GM23248 (cell line): ENCODE measurements around the gene ARHGAP25.

Source experiments
- EZH2 ChIP-seq: fragments of 200-600 bp; sonication (generic); IDR thresholded peaks from 2 replicates; pipeline ENCODE4 v1.6.1; 2018; ENCODE audit warnings: antibody characterized with exemption, mild to moderate bottlenecking; ENCODE audit not compliant: insufficient read depth, poor library complexity, severe bottlenecking
- EZH2phosphoT487 ChIP-seq: fragments of 200-600 bp; sonication (generic); IDR thresholded peaks from 2 replicates; pipeline ENCODE4 v1.6.1; 2018; ENCODE audit warnings: antibody characterized with exemption, moderate library complexity, mild to moderate bottlenecking, low read depth; ENCODE audit not compliant: insufficient read depth

GRCh38 chr2:68736086-68736485 lies 1.5 kb downstream of the ARHGAP25 start:
- no peak for TF ChIP-seq EZH2phosphoT487
- no peak for TF ChIP-seq EZH2
